Measurements from ENCODE around the gene SHROOM2.
"Not testable (repeated sequence)": the region's sequence is repeated elsewhere in the genome, so short reads cannot be mapped to it uniquely, and the experiment has no call there.

The SHROOM2 gene

GRCh38 chrX:9786798-9787635, 788 bp downstream of the SHROOM2 start:
- DNase-seq, result no peak

- no peak for DNase-seq
These were observed 2.7 kb downstream of the SHROOM2 start for GRCh38 chrX:9788911-9789310.

- DNase-seq, result no peak
These were observed 3.3 kb downstream of the SHROOM2 start for GRCh38 chrX:9789555-9789954.

GRCh38 chrX:9790866-9791265, 4.6 kb downstream of the SHROOM2 start:
- DNase-seq, result no peak

- DNase-seq, result no peak
These were observed 8.3 kb downstream of the SHROOM2 start for GRCh38 chrX:9794495-9794894.

- no peak for DNase-seq
These were observed 11.4 kb downstream of the SHROOM2 start for GRCh38 chrX:9797384-9798360.

GRCh38 chrX:9802737-9803136, 16.5 kb downstream of the SHROOM2 start:
- no peak for DNase-seq

- no peak for DNase-seq
These were observed 18.2 kb downstream of the SHROOM2 start for GRCh38 chrX:9804444-9804843.

GRCh38 chrX:9805956-9806355, 19.7 kb downstream of the SHROOM2 start:
- DNase-seq, result no peak

- DNase-seq, result no peak
These were observed 21.3 kb downstream of the SHROOM2 start for GRCh38 chrX:9807355-9808182.

GRCh38 chrX:9809876-9810275, 23.6 kb downstream of the SHROOM2 start:
- DNase-seq, result not testable (repeated sequence)

- not testable (repeated sequence) for DNase-seq
These were observed 24.9 kb downstream of the SHROOM2 start for GRCh38 chrX:9811086-9811485.

- DNase-seq, result peak; percentile 13
These were observed 30.0 kb downstream of the SHROOM2 start for GRCh38 chrX:9816084-9816700.

GRCh38 chrX:9821572-9821971, 35.3 kb downstream of the SHROOM2 start:
- DNase-seq, result no peak

- DNase-seq, result no peak
These were observed 38.3 kb downstream of the SHROOM2 start for GRCh38 chrX:9824554-9824953.

- no peak for DNase-seq
These were observed 39.0 kb downstream of the SHROOM2 start for GRCh38 chrX:9825129-9825790.

- no peak for DNase-seq
These were observed 39.7 kb downstream of the SHROOM2 start for GRCh38 chrX:9825966-9826365.

- peak; percentile 32 for DNase-seq
These were observed 43.4 kb downstream of the SHROOM2 start for GRCh38 chrX:9829308-9830267.

- no peak for DNase-seq
These were observed 46.6 kb downstream of the SHROOM2 start for GRCh38 chrX:9832811-9833210.

- DNase-seq, result no peak
These were observed 49.5 kb downstream of the SHROOM2 start for GRCh38 chrX:9835585-9836210.

All from fibroblast of skin of right quadriceps (primary cell).